DND-41 (cell line): ENCODE data around the gene DNAJC15.

Experiments
- CTCF ChIP-seq: IDR thresholded peaks from 2 replicates; pipeline ENCODE4 v1.5.1; 2012; ENCODE audit warnings: borderline replicate concordance, low read length, moderate library complexity, mild to moderate bottlenecking; ENCODE audit not compliant: poor library complexity, severe bottlenecking; ENCODE audit errors: extremely low read depth
- EZH2 ChIP-seq: IDR thresholded peaks from 3 replicates; pipeline ENCODE4 v1.6.1; 2012; ENCODE audit warnings: borderline replicate concordance, low read depth, mild to moderate bottlenecking, moderate library complexity, low read length, inconsistent platforms; ENCODE audit not compliant: severe bottlenecking

GRCh38 chr13:43118521-43118920, 95.1 kb downstream of the DNAJC15 start:
- TF ChIP-seq CTCF (no peak), EZH2 (no peak)
